GM23338 (cell line): Measurements from ENCODE around the gene STK24. TPM values are rescaled to one million over a fixed set of nuclear protein-coding genes. Genes with fewer than 3 reads are reported as not detected.

Experiments used
- ATAC-seq: fragments of 200-7000 bp; cut with Tn5 transposase; 3 replicates; pipeline ENCODE4 v1.9.1; 2020
- DNase-seq: peaks from one replicate; pipeline ENCODE4 v3.0.0-alpha.2; 2015; ENCODE audit warnings: low spot score
- H2AFZ ChIP-seq: fragments of 200-600 bp; sonication (generic); 2 replicates; pipeline ENCODE4 v1.8.0; 2016; ENCODE audit warnings: antibody characterized with exemption, mild to moderate bottlenecking, moderate library complexity
- H3F3A ChIP-seq: fragments of 200-600 bp; sonication (generic); replicated peaks from 2 replicates; pipeline ENCODE4 v1.8.0; 2017; ENCODE audit warnings: antibody characterized with exemption, mixed run types, low read depth
- H3K27ac ChIP-seq: fragments of 200-600 bp; sonication (generic); 2 replicates; pipeline ENCODE4 v1.6.1; 2016; ENCODE audit warnings: low read depth
- H3K27me3 ChIP-seq: fragments of 200-600 bp; sonication (generic); 2 replicates; pipeline ENCODE4 v1.8.0; 2016; ENCODE audit warnings: mild to moderate bottlenecking, mixed run types, moderate library complexity; ENCODE audit not compliant: insufficient read depth
- H3K36me3 ChIP-seq: fragments of 200-600 bp; sonication (generic); 2 replicates; pipeline ENCODE4 v1.8.0; 2016; ENCODE audit warnings: mild to moderate bottlenecking; ENCODE audit not compliant: insufficient read depth
- H3K4me1 ChIP-seq: fragments of 200-600 bp; sonication (generic); 2 replicates; pipeline ENCODE4 v1.8.0; 2016; ENCODE audit warnings: mild to moderate bottlenecking, moderate library complexity; ENCODE audit not compliant: insufficient read depth
- H3K4me2 ChIP-seq: fragments of 200-600 bp; sonication (generic); 2 replicates; pipeline ENCODE4 v1.7.1; 2017; ENCODE audit warnings: mixed run types
- H3K4me3 ChIP-seq: fragments of 200-600 bp; sonication (generic); 2 replicates; pipeline ENCODE4 v1.6.1; 2016; ENCODE audit warnings: mixed run types
- H3K79me2 ChIP-seq: fragments of 200-600 bp; sonication (generic); replicated peaks from 2 replicates; pipeline ENCODE4 v1.8.0; 2017; ENCODE audit warnings: mild to moderate bottlenecking; ENCODE audit not compliant: insufficient read depth
- H3K9me2 ChIP-seq: fragments of 200-600 bp; sonication (generic); 2 replicates; pipeline ENCODE4 v1.8.0; 2017; ENCODE audit not compliant: insufficient read depth
- H4K20me1 ChIP-seq: fragments of 200-600 bp; sonication (generic); replicated peaks from 2 replicates; pipeline ENCODE4 v1.8.0; 2017; ENCODE audit warnings: mild to moderate bottlenecking; ENCODE audit not compliant: insufficient read depth
- H3K27ac Mint-ChIP-seq: 2 replicates; pipeline ENCODE4 v1.8.0; 2020; ENCODE audit warnings: inconsistent platforms, mild to moderate bottlenecking, moderate library complexity, mixed read lengths
- H3K27me3 Mint-ChIP-seq: 3 replicates; pipeline ENCODE4 v1.8.0; 2022; ENCODE audit warnings: low read depth, mild to moderate bottlenecking, moderate library complexity, mixed read lengths, inconsistent platforms; ENCODE audit not compliant: insufficient read depth, poor library complexity
- H3K36me3 Mint-ChIP-seq: 3 replicates; pipeline ENCODE4 v1.8.0; 2021; ENCODE audit warnings: low read depth, mild to moderate bottlenecking, inconsistent platforms, moderate library complexity, mixed read lengths
- H3K4me1 Mint-ChIP-seq: 3 replicates; pipeline ENCODE4 v1.8.0; 2020; ENCODE audit warnings: mild to moderate bottlenecking, inconsistent platforms, mixed read lengths
- H3K4me3 Mint-ChIP-seq: 3 replicates; pipeline ENCODE4 v1.8.0; 2021; ENCODE audit warnings: moderate library complexity, mild to moderate bottlenecking, inconsistent platforms, mixed read lengths
- H3K9me3 Mint-ChIP-seq: 3 replicates; pipeline ENCODE4 v1.8.0; 2020; ENCODE audit warnings: moderate library complexity, mild to moderate bottlenecking, inconsistent platforms, mixed read lengths
- CTCF ChIP-seq, 2 experiments: fragments of 200-600 bp in 1 of 2; sonication (generic) in 1 of 2; conservative IDR thresholded peaks; 2 replicates each; pipeline versions ENCODE4 v1.5.1 to v1.6.1; 2016 to 2017; ENCODE audit warnings: antibody characterized with exemption in 2 of 2, low read depth in 2 of 2, mild to moderate bottlenecking in 2 of 2, moderate library complexity in 1 of 2
- ETS1 ChIP-seq: IDR thresholded peaks from 2 replicates; pipeline ENCODE4 v1.6.1; 2016; ENCODE audit warnings: antibody characterized with exemption
- EZH2phosphoT487 ChIP-seq: fragments of 200-600 bp; sonication (generic); IDR thresholded peaks from one replicate; pipeline ENCODE4 v1.8.1; 2018; ENCODE audit warnings: antibody characterized with exemption; ENCODE audit not compliant: unreplicated experiment
- NANOG ChIP-seq: IDR thresholded peaks from 2 replicates; pipeline ENCODE4 v1.6.1; 2016; ENCODE audit warnings: antibody characterized with exemption, borderline replicate concordance
- ZNF462 ChIP-seq: fragments of 250-450 bp; sonication (Bioruptor Pico); IDR thresholded peaks from 2 replicates; pipeline ENCODE4 v1.5.0; 2020; ENCODE audit warnings: mild to moderate bottlenecking, moderate library complexity
- polyA plus RNA-seq: library from polyadenylated mRNA; unstranded; fragments of >200 nt; fragmentation: Nextera tagmentation; extraction: Ambion mirVana; gene quantifications from 2 replicates; pipeline ENCODE4 v1.2.1, GENCODE V29; 2016
- total RNA-seq: library from RNA; depleted of rRNA; stranded (reverse); fragments of >200 nt; shearing (Covaris generic); gene quantifications from 2 replicates; pipeline ENCODE4 v1.2.3, GENCODE V29; 2014

The STK24 gene
- total and polyA plus RNA-seq, 2 experiments from 2014 or later: 56.5 to 144 TPM

GRCh38 chr13:98405690-98406344 is 171.1 kb downstream of the STK24 start:
- no peaks in the 10 kb centered on the region for H3K9me2 ChIP-seq
- no peak overlapping the region for H3K4me3 ChIP-seq
- no peak overlapping the region for H3K27ac Mint-ChIP-seq
- no peaks in the 10 kb centered on the region for H3K9me3 Mint-ChIP-seq
- peaks cover 2% of the 10 kb centered on the region for H3K27me3 Mint-ChIP-seq
- H3K79me2 ChIP-seq: no peaks in the 10 kb centered on the region
- H3K36me3 Mint-ChIP-seq: peaks cover 3% of the 10 kb centered on the region; the same call in 2 of the 3 replicates
- no peak overlapping the region for H3K4me2 ChIP-seq
- no peak overlapping the region for H3K27ac ChIP-seq
- DNase-seq (no peak), ATAC-seq (no peak)
- H4K20me1 ChIP-seq: no peaks in the 10 kb centered on the region
- peaks cover 13% of the 10 kb centered on the region for H3K4me1 Mint-ChIP-seq
- H3K36me3 ChIP-seq: no peaks in the 10 kb centered on the region
- H3K4me1 ChIP-seq: peaks cover 5% of the 10 kb centered on the region; the same call in 1 of the 2 replicates
- H2AFZ ChIP-seq: no peak overlapping the region
- H3K27me3 ChIP-seq: no peaks in the 10 kb centered on the region
- TF ChIP-seq ZNF462 (CRISPR knock-in tag) (no peak), NANOG (no peak), EZH2phosphoT487 (no peak), CTCF (conservative IDR thresholded peaks at IDR 0.05; ENCODE audit: low read depth in 2 of 2) (no peak), ETS1 (no peak)
- no peak overlapping the region for H3K4me3 Mint-ChIP-seq
- no peaks in the 10 kb centered on the region for H3F3A ChIP-seq
